ENCODE results near the gene SLC35B2. TPM values are rescaled to one million over a fixed set of nuclear protein-coding genes. Genes with fewer than 3 reads are reported as not detected.

SLC35B2 gene
- total and polyA plus RNA-seq, 10 of the 15 experiments (the other 5 are each of a cell fraction or from before 2014, with no cell fraction given), result 11.3 to 45.4 (median 33.8) TPM

DNA sequence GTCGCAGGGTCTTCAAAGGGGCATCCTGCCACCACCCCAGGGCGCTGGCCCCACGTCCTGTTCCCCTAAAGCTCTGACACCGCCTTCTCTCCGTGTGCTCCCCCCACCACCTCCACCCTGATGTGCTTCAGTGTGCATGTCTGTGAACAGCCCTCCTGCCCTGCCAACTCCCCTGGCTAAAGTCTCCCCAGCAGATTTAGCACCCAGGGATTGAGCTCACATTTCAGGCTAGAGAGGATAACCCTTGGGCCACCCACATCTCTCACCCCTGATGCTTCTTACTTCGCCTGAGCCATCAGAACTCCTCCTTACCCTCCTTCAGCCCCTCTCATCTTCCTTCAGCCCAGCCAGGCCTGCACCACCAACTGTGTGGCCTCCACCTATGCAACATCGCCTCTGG lies 20.4 kb upstream of the SLC35B2 start:
- TF ChIP-seq, protein P1, sequence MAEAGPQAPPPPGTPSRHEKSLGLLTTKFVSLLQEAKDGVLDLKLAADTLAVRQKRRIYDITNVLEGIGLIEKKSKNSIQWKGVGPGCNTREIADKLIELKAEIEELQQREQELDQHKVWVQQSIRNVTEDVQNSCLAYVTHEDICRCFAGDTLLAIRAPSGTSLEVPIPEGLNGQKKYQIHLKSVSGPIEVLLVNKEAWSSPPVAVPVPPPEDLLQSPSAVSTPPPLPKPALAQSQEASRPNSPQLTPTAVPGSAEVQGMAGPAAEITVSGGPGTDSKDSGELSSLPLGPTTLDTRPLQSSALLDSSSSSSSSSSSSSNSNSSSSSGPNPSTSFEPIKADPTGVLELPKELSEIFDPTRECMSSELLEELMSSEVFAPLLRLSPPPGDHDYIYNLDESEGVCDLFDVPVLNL (IDR thresholded peaks at IDR 0.05; ENCODE audit: low read depth, low read length), result no peak
- TF ChIP-seq REST (IDR thresholded peaks at IDR 0.05; ENCODE audit: low read depth, low read length) (no peak), EGR1 (IDR thresholded peaks at IDR 0.05; ENCODE audit: borderline replicate concordance in 1 of 2, low read depth in 2 of 2, low read length in 2 of 2) (no peak)
- in situ Hi-C loops (cut with MboI), result no loop called here
- Histone ChIP-seq H2AFZ (ENCODE audit: control insufficient read depth, low read depth, low read length) (no peak overlapping the region), H3K4me2 (ENCODE audit: control insufficient read depth, insufficient read depth) (no peak overlapping the region), H3K36me3 (ENCODE audit: control insufficient read depth in 2 of 2, insufficient read depth in 2 of 2, low read length in 1 of 2) (no peaks in the 10 kb centered on the region; a peak in 1 of 4 replicates), H4K20me1 (ENCODE audit: control insufficient read depth, insufficient read depth) (no peaks in the 10 kb centered on the region), H3K4me3 (no peak overlapping the region), H3K27ac (ENCODE audit: control insufficient read depth, insufficient read depth) (no peak overlapping the region), H3K4me1 (ENCODE audit: control insufficient read depth, insufficient read depth, low read length) (no peaks in the 10 kb centered on the region), H3K79me2 (ENCODE audit: control insufficient read depth, insufficient read depth, low read length) (no peaks in the 10 kb centered on the region), H3K9me3 (replicated peaks; ENCODE audit: control insufficient read depth, insufficient read depth, low read length) (no peaks in the 10 kb centered on the region), H3K27me3 (replicated peaks in 1 of 2; ENCODE audit: control insufficient read depth in 2 of 2, insufficient read depth in 2 of 2, low read length in 1 of 2) (peaks cover 0 to 6% of the 10 kb centered on the region in 2 experiments; a peak in 3 of 4 replicates), H3K9ac (ENCODE audit: control insufficient read depth, insufficient read depth, low read length) (no peak overlapping the region)
- DNase-seq (ENCODE audit: low read depth, low spot score), result no peak
- intact Hi-C loops (cut with micrococcal nuclease; ENCODE audit: unreplicated experiment), result no loop called here
- 13% methylated on average over 7 of the region's 7 CpGs for WGBS (ENCODE audit: insufficient coverage, insufficient replicate concordance, low lambda C conversion rate, missing lambda C conversion rate)
- CTCF ChIA-PET, result interaction anchor here (1.2 to 1.6 kb wide), 2 partner anchors 28 to 32 kb away, joined by 5 to 7 read pairs; no protein-coding TSS in a partner anchor
- SMC1A ChIA-PET (ENCODE audit: uncharacterized antibody, unreplicated experiment), result interaction anchor here (0.6 to 1.4 kb wide), 2 partner anchors 11 to 160 kb away, joined by 3 to 4 read pairs; no protein-coding TSS in a partner anchor
- FAIRE-seq, result no peak
- RAD21 ChIA-PET (ENCODE audit: unreplicated experiment), result no interaction called here
- ATAC-seq, result no peak
- no TSS peak for BruUV-seq (replicated peaks)
- POLR2A ChIA-PET, result no interaction called here

All from GM12878 (cell line).